Amniotic epithelial cell (primary cell): Measurements from ENCODE around the gene PLCZ1.
"Not testable (repeated sequence)": the region's sequence is repeated elsewhere in the genome, so short reads cannot be mapped to it uniquely, and the experiment has no call there.

Experiments
- DNase-seq: peaks from one replicate; pipeline ENCODE4 v3.0.0-alpha.2; 2010; ENCODE audit warnings: low read depth

The PLCZ1 gene, protein sequence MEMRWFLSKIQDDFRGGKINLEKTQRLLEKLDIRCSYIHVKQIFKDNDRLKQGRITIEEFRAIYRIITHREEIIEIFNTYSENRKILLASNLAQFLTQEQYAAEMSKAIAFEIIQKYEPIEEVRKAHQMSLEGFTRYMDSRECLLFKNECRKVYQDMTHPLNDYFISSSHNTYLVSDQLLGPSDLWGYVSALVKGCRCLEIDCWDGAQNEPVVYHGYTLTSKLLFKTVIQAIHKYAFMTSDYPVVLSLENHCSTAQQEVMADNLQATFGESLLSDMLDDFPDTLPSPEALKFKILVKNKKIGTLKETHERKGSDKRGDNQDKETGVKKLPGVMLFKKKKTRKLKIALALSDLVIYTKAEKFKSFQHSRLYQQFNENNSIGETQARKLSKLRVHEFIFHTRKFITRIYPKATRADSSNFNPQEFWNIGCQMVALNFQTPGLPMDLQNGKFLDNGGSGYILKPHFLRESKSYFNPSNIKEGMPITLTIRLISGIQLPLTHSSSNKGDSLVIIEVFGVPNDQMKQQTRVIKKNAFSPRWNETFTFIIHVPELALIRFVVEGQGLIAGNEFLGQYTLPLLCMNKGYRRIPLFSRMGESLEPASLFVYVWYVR

DNA sequence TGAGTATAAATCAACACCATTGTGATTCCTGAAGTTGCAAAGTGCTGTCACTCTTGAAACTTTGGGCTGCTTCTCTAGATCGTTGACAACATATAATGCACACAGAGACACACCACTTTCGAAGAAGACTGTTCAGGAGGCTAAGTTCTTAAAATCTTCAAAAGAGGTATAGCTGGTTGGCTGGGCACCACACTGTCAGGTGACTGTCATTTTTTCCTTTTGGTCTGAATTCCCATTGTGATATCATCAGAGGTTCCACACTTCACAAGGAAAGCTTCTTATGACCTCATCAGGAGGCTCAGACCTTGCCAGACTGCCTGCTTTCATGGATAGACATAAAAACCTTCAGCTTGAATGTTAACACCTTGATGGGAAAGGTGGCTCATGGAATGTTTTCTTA lies at the start of gene PLCZ1, which contains the start of gene CAPZA3:
TSS of gene PLCZ1 (minus strand) at position 194 of the 400 bp plus-strand sequence. CDS start 641 bp downstream, outside the sequence.
TSS of gene CAPZA3 (plus strand) at position 301 of the 400 bp plus-strand sequence. CDS start 150 bp downstream, outside the sequence.
- DNase-seq = no peak

DNA sequence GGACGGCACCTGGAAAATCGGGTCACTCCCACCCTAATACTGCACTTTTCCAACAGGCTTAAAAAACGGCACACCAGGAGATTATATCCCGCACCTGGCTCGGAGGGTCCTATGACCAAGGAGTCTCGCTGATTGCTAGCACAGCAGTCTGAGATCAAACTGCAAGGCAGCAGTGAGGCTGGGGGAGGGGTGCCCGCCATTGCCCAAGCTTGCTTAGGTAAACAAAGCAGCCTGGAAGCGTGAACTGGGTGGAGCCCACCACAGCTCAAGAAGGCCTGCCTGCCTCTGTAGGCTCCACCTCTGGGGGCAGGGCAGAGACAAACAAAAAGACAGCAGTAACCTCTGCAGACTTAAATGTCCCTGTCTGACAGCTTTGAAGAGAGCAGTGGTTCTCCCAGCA lies 47.7 kb upstream of the PLCZ1 start:
- not testable (repeated sequence) for DNase-seq

- peak; percentile 4 for DNase-seq
These were observed 45.0 kb upstream of the PLCZ1 start for GRCh38 chr12:18782827-18783226.

GRCh38 chr12:18766479-18766878 lies 28.7 kb upstream of the PLCZ1 start:
- DNase-seq = not testable (repeated sequence)

- DNase-seq = no peak
These were observed 17.5 kb upstream of the PLCZ1 start for GRCh38 chr12:18755341-18755740.

GRCh38 chr12:18754124-18754707 lies 16.4 kb upstream of the PLCZ1 start:
- DNase-seq = no peak

GRCh38 chr12:18753481-18754123 lies 15.8 kb upstream of the PLCZ1 start:
- DNase-seq = no peak

DNA sequence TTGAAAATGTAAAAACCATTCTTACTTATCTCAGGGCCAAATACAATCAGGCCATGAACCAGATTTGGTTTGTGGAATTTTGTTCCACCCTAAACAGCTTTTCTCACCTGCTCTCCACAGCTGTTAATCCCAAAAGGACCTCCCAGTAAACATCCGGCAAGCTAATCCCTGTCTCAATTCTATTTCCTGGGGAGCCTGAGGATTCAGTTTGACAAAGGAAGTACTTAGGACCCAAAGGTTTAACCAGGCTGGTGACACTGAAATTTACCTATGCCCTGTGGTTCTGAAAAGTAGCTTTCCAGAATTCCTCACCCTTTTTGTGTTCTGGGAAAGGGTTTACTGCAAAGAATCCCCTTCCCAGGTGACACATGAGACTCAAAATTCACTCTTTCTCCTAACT lies 15.1 kb upstream of the PLCZ1 start:
- DNase-seq = no peak

- DNase-seq = peak; percentile 95
These were observed 14.6 kb upstream of the PLCZ1 start for GRCh38 chr12:18752280-18752920.

DNA sequence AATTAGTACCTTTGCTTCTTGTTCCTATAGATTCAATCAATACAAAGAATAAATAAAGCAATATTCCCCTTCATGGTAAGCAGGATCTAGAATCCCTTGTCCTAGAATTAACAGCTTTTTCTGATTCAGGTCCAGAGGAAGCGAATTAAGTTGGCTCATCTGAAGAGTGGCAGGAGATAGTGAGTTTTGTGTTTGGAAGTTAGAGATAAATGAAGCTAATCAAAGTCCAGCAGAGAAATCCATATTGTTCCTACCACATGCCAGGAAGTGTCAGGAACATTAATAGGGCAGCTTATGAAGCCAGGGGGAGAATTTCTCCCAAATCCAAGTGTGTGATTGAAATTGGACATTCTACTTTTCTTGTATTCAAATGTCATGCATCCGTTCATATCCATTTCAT lies 14.1 kb upstream of the PLCZ1 start:
- DNase-seq = no peak

- peak; percentile 87 for DNase-seq
These were observed 12.3 kb upstream of the PLCZ1 start for GRCh38 chr12:18750085-18750484.

DNA sequence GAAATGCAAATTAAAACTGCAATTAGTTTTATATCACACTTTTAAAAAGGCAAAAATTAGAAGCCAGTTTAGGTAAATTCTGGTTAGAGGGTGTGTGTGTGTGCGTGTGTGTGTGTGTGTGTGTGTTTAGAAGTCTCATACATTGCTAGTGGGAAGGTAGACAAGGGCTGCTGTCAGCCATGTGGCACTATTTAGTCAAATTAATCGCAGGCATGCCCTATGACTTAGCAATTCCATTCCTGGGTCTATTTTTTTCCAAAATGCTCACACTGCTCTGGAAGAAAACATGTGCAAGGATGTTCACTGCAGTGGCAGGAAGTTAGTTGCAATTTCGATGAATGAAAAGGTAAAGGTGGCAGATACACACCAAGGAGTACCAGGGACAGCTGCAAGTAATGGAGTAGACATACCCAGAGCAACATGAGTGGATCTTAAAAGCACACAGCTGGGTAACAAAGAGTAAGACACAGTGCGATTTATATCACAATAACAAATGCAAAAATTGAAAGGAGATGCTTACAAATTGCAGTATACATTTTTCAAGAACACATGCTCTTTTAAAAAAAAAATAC lies 11.7 kb upstream of the PLCZ1 start:
- DNase-seq = no peak

DNA sequence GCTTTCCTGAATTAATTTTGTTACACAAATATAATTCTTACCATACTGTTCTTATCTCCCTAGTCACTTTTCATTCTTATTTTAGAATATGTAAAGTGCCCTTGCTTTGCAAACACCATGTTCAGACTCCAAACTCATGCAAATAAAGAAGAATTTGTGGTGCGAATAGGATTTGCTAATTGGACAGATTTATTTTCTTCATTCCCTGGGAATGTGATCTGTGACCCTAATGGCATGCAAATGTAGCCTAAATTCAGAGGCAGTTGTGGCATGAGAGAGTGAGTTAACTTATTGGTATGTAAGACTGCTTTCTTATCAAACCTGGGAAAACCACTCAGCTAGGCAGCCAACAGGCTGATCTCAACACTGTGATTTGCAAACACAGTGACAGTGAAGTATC lies 10.1 kb upstream of the PLCZ1 start:
- DNase-seq = peak; percentile 97

- no peak for DNase-seq
These were observed 6.7 kb downstream of the PLCZ1 start for GRCh38 chr12:18731156-18731555.

DNA sequence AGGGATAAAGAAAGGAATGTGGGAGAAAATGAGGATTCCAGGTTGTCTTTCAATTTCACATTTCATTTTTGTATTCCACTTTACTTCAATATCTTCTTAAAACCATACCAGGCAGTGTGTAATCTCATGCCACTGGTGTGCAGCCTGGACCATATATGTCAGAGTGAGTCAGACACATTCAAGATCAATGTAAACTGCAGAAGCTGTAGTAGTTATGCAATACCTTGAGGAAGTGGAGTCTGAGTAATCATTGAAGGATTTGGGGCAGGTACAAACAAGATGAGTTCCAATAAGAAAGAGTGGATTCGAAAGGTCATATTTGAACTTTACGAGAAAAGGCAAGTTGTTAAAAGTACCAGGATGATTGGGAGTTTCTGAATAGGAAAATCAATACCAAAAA lies 14.1 kb downstream of the PLCZ1 start:
- DNase-seq = peak; percentile 81

DNA sequence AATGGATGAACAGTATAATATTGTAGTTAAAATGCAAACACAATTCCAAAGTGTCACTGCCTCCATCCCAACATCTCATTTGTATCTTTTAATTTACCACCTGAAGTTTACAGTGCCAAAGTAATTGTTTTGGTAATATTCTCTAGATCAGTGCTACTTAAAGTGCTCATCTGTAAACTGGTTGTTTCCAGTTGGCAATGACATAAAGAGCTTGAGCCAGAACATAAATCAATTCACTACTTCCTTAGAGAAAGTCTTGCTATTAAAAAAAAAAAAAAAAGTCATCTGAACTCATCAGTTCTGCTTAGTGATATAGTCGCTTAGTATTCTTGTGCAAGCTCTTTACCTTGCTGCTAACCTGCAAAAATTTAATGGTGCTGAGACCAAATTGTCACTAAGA lies 16.4 kb downstream of the PLCZ1 start:
- no peak for DNase-seq

- DNase-seq = no peak
These were observed 17.1 kb downstream of the PLCZ1 start for GRCh38 chr12:18720690-18721089.

GRCh38 chr12:18719922-18720510 lies 17.8 kb downstream of the PLCZ1 start:
- DNase-seq = no peak

DNA sequence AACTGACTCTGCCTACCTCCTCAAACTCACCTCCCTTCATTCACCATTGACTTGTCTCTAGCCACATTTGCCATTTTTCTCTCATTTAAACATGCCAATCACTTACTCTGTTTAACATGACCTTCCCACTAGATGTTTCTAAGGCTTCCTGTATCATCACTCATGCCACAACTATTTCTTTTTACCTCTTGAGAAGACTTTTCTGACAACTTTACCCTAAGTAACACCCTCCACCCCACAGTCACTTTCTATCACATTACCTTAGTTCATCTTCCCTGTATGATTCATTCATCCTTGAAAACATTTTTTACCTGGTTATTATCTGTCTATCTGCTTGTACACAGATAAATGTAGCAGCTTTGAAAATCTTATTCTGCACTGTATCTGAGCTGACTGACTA lies 19.4 kb downstream of the PLCZ1 start:
- no peak for DNase-seq

- DNase-seq = no peak
These were observed 21.6 kb downstream of the PLCZ1 start for GRCh38 chr12:18716236-18716635.

GRCh38 chr12:18706798-18707197 lies 31.0 kb downstream of the PLCZ1 start:
- DNase-seq = peak; percentile 19
